HG03342 (cell line): ENCODE data around the gene ID3.
"Not testable (repeated sequence)": the region's sequence is repeated elsewhere in the genome, so short reads cannot be mapped to it uniquely, and the experiment has no call there.

ENCODE experiments used
- ATAC-seq: cut with Tn5 transposase; IDR thresholded peaks from one replicate; pipeline ENCODE4 v1.9.1; 2021; ENCODE audit warnings: mild to moderate bottlenecking, moderate library complexity; ENCODE audit not compliant: unreplicated experiment

Gene ID3

DNA sequence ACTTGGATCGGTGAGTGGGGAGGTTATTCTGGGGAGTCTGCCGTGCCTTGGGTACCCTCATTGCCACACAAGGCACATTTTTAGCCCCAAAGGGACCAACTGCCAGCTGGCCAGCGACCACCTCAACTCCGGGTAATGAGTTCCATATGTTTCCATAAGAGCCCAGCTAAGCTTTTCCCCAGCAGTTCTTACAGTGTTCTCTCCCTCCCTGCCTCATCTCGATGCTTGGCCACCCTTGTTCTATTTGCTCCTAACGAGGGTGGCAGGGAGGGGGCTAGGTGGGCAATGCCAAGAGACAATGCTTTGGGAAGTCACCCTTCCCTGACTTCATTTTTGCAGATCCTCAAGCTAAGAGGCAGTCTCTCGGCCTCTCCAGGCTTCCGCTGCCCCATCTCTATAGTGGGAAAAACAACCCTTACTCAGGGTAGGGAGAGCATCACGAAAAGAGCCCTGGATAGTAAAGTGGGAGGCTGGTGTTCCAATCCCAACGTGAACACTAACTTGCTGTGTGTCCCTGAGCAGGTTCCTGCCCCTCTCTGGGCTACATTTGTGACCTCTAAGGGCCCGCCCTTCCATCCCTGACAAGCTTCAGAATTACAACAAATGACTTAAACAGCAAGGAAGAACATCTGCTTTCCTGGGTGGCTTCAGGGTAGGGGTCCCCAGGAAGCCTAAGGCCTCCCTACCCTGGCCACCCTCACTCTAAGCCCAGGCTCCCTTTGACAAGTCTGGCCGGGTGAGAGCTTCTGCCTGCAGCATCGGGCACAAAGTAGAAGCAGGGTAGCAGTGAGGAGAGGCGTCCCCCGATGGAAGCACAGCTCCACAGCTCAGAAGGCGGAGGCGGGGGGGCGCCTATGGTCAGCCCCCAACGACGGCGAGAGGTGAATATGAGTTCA, 5.8 kb downstream of the ID3 start:
- no peak for ATAC-seq

DNA sequence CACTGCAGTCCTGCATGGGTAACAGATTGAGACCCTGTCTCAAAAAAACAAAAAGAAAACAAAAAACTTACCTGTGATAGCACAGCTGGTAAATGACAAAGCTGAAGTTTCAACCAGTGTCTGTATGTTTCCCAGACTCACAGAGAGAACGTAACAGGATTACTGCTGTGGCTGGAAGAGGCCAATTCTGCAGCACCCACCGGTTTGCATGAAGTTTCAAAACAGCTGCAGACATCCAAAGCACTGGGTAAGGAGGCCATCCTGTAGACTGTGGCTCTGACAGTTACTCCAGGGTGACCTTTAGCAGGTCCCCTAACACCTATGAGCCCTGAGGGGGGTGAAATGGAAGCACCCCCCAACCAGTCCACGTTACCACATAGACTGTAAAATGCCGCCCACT, 7.5 kb downstream of the ID3 start:
- no peak for ATAC-seq

DNA sequence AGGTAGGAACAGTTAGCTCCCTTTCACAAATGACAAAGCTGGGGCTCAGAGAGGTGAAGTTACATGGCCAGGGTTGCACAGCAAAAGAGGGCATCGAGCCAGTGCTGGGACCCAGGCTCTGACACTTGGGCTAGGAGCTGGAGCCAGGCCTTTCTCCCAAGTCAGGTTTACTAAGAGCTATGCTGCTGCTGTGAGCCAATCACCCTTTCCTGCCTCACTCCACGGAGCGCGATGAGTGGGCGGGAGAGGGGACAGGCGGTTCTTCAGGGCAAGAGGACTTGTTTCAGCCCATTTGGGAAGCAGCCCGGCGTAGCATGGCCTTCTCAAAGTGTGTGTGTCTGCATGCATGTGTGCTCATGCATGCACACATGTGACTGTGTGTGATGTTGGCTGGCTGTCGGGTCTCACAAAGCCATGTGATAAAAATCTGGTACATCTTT, 10.6 kb downstream of the ID3 start:
- ATAC-seq = no peak

DNA sequence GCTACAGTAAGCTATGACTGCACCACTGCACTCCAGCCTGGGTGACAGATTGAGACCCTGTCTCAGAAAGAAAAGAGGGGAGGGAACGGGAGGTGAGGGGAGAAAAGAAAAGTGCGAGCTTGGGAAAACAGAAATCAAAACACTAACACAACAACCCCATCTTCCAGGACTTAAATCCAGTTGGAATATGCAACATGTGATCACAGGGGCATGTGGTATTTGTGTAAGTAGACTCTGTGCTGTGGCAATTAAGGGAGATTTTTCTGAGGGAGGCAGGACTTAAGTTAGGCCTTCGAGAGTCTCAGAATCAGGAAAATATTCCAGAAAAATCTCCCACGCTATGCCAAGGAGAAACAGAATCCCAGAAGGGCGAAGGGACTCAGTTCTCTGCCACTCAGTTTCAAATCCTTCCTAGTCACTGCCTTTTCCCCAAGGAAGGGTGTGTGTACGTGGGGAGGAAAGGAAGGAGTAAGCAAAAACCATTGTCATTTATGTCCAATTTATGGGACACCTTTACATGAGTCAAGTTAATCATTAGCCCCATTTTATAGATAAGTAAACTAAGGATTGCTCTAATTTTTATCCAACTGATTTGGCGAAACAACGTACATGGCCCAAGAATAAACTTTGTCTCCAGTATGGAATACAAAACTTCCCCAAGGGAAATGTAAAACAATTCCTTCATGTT, 12.3 kb downstream of the ID3 start:
- ATAC-seq = no peak

DNA sequence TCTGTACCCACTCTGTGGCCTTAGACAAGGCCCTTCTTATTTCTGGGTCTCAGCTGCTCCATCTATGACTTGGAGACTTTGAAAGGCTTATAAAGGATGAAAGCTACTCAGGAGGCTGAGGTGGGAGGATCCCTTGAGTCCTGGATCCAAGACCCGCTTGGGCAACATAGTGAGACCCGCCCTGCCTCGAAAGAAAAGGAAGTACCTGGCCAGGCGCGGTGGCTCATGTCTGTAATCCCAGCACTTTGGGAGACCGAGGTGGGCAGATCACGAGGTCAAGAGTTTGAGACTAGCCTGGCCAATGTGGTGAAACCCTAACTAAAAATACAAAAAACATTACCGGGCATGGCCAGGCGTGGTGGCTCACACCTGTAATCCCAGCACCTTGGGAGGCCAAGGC, 13.4 kb downstream of the ID3 start:
- ATAC-seq = no peak

DNA sequence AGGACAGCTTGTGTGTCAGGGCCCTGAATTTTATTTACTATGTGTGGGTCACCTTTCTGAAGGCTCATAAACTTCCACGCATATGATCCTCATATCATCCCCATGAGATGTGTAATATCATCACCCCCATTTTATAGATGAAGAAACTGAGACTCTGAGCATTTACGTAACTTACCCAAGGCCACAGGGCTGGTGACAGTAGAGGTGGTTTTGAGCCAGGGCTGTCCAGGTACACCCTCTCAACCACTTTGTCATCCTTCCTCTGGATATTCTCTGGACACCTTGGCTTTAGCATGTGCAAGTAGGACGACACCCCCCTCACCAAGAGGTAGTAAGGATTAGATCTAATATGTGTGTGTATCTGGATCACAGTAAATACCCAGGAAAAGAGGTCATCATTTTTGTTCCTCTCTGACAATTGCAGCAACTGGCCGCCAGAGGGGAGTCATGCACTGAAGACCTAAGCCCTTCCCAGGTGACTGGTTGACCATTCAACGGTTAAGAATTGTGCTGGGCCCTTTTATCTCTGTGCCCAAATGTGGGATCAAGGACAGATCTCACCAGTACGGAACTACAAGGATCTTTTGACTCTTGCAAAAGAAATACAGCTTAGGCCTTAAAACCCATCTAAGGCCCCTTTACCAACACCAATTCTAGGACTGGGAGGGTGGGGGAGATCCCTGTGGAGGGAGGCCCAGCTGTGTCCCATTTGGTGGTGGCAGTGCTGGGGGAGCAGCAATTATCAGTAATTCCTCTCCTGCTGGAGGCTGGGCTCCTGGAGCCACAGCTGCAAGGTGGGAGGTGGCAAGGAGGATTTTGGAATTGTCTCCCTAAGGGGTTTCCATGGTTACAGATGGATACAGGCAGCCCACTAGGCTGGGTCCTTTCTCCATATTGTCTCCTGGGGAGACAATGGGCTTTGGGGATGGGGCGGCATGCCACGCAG, 14.6 kb downstream of the ID3 start:
- ATAC-seq = no peak

DNA sequence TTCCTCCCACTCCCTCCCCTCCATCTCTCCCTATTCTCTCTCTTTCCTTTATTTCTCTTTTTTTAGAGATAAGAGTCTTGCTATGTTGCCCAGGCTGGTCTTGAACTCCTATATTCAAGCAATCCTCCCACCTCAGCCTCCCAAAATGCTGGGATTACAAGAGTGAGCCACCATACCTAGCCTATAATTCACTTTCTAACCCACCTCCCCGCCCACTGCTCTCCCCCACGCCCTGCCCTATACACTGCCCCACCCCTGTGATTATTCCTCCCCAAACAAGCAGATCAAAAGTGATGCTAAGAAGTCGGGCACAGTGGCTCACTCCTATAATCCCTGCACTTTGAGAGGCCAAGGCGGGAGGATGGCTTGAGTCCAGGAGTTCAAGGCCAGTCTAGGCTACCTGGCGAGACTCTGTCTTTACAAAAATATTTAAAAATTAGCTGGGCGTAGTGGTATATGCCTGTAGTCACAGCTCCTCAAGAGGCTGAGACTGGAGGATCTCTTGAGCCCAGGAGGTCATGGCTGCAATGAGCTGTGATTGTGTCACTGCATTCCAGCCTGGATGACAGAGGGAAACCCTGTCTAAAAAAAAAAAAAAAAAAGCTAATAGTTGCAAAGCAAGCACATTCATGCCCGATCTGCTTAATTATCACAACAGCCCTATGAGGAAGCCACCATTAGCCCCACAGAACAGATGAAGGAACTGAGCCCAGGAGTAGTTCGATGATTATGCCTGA, 15.4 kb downstream of the ID3 start:
- ATAC-seq = no peak

DNA sequence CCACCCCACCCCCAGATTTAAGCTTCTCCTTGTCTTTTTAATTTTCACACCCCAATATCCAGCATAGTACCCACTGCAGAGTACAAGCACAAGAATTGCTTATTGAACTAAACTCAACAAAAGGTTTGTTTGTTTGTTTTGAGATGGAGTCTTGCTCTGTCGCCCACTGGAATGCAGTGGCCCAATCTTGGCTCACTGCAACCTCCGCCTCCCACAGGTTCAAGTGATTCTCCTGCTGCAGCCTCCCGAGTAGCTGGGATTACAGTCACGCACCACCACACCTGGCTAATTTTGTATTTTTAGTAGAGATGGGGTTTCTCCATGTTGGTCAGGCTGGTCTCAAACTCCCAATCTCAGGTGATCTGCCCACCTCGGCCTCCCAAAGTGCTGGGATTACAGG, 16.4 kb downstream of the ID3 start:
- not testable (repeated sequence) for ATAC-seq

DNA sequence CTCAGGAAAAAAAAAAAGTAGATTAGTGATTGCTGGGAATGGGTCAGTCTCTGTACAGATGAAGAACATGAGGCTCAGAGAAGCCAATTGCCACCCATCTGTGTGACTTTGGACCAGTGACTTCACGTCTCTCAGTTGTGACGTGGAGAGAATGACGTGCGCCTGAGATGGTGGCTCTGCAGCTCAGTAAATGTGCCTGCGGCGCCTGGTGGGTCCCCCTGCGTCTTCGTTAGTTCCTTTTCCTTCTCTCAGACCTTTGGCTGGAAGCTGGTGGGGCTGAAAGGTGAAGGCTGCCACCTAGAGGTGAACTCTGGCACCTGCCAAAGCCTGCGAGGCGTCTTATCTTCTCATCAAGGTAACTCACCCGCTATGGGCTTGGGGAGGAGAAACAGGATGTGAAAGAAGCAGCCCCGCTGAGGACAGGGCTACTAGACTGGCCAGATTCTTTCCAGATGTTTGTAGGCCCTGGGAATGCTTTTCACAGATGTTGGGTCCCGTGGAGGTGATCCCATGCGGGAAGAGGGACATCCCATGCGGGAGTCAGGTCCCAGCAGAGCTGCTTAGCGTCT, 19.5 kb downstream of the ID3 start:
- peak; percentile 87 for ATAC-seq

DNA sequence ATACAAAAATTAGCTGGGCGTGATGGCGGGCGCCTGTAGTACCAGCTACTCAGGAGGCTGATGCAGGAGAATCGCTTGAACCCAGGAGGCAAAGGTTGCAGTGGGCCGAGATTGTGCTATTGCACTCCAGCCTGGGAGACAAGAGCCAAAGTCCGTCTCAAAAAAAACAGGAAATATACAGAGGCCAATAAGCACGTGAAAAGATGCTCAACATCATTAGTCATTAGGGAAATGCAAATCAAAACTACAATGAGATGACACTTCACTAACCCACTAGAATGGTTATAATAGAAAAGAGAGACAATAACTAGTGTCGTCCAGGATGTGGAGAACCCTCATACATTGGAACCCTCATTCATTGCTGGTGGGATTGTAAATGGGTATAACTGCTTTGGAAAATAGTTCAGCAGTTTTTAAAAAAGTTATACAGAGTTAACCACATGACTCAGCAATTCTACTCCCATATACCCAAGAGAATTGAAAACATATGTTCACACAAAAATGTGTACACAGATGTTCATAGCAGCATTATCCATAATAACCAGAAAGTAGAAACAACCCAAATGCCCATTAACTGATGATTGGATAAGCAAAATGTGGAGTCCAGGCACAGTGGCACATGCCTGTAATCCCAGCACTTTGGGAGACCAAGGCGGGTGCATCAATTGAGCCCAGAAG, 21.9 kb downstream of the ID3 start:
- ATAC-seq = no peak

DNA sequence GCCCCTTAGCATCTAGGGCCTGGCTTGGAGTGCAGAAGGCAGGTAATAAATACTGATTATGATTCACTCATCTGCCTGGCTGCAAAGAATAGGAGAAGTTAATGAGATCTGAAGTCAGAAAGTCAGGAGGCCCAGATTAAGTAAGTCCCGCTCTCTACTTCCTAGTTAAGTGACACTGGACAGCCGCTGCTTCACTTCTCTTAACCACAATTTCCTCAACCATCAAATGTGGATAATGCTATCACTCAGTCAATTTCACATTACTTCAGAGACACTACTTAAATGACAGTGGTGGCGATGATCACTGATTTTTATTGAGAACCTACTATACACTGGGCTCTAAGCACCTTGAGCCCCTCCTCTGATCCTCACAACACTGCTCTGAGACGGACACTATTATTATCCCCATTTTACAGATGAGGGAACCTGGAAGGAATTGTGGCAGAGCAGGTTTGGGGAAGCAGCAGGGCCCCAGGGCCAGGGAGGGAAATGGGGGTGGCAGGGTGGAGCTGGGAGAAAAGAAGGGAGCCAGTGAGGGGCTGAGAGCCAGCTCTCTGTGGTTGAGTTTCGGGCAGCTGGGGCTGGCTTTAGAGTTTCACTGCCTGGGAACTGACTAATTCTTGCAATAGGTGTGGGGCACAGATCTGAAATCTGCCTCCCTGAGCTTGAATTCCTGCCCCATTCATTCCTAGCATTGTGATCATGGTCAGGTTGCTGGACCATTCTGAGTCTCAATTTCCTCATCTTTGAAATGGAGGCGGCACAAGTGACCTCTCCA, 25.9 kb downstream of the ID3 start:
- ATAC-seq = no peak

DNA sequence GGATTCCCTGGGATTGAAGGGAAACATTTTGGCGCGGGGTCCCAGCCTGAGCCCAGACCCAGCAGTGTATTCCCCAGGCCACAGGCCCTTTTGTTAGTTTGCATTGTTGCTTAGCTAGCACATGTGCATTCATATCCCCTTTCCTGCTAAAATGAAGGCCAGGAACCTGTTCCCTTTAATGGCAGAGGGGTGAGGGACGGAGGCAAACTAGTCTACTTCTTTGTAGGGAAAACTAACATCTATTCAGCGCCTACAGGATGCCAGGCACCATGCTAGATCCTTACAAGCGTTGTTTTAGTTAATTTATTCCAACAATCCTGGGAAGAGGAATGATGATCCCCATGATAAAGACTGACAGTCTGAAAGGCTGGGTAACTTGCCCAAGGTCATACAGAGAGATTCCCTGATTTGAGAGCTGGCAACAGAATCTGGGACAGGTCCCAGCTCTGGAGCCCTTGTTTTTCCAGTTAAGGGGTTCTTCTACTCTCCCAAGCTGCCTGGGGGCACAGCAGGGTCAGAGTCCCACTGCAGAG, 27.7 kb downstream of the ID3 start:
- ATAC-seq = no peak

DNA sequence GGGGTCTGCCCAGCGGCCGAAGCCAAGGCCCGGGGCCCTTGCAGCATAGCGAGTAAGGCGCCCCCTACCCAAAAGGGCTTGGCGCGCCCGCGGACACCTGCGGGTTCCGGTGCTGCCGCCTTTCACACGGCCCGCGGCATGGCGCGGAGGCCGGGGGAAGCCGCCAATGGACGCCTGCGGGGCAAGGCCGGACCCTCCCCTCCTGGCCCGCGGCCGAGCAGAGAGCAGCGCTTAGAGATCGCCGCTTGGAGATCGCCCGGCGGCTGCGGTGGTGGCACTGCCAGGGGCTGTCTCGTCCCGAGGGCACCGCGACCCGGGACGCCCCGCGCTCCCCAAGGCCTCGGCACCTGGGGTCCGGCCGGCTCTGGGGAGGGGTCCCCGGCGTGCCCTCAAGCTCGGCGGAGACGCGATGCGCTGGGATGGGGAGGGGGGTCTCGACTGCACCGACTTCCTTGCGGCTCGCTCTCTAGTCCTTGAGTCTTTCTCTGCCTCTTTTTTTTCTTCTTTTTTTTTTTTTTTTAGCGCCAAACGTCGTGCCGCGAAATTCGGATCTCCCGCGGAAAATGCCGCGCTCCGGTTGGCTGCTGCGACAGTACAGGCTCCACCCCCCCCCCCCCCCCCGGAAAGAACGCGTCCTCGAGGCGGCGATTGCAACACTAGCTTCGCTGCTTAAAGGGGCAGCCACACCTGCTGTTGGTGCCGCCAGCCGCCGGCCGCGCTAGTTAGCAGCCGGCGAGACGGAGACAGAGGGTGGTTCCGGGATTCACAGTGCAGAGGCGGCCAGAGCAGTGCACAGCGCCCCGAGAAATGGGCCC, 28.3 kb downstream of the ID3 start, which contains the start of gene E2F2:
TSS of gene E2F2 (minus strand) at position 487 of the 815 bp plus-strand sequence. CDS start at position 47, 440 bp downstream.
- ATAC-seq = peak; percentile 49

DNA sequence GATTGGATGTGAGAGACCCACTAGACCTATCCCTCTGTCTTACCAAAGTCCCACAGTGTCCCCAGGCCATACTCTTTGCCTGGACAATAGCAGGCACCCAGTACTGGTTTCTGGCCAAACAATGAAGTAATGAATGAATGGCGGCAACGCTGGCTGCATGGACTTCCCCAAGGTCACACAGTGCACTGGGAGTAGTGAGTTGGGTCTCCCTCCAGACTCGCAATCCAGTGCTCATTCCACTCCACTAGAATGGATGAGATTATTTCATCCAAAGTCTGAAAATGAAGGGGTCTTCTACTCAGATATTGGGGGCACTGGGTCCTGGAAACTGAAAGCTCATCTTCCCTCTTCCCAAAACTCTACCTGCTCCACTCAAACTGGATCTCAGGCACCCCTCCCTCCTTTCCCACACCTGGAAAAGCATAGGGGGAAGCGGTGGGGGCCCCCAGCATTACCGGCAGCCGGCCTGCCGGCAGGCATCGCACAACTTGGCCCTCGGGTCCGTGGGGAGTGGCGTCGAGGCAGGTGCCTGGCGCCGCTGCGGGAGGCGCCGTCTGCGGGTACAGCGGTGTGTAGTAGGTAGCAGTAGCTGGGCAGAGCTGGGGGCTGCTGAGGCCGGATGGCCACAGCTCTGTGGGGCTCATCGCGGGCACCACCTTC, 29.1 kb downstream of the ID3 start:
- ATAC-seq = peak; percentile 0

DNA sequence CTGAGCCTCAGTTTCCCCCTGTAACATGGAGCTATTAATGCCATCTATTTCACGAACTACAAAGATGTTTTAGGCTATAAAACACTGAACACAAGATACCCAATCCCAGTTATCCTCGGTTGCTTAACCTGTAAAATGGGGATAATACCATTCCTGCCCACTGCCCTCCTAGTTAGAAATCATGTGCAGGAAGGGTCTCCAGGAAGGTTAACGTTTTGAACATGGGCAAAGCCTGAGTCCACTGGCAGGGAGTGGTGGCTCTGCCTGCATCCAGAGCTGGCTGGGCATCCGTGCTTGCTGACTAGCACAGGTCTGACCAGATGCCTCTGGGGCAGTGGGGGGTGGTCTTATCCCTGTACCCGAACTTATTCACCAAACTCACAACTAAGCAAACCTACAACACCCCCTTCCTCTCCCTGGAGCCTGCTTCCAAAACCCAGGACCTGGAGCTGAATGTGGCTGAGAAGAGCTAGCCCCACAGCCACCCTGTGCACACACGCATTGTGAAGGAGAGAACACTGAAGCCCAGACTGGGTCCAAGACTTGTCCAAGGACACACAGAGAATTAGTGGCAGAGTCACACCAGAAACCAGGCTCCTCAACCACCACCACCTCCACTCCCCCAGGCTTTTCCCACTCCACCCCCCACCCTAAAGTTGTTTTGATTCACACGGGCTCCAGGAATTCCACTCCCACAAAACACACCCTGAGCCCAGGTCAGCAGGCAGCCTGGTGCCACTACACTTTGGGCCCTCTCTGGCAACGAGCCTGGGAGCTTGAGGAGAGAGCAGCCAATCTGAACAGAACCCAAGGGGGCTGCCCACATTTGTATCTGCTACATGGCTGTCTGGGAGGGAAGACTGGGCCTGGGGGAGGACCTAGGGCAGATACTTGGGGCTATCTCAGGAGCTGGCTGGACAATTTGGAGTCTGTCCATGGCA, 29.9 kb downstream of the ID3 start:
- ATAC-seq = no peak
